A549 (cell line): ENCODE results near the gene EPN2. TPM values are rescaled to one million over a fixed set of nuclear protein-coding genes. Genes with fewer than 3 reads are reported as not detected.

Experiments used
- ATAC-seq, 2 experiments: fragments of 200-7000 bp in 1 of 2; fragments of >200 bp in 1 of 2; cut with Nextera tagmentation in 1 of 2; cut with Tn5 transposase in 1 of 2; 3 replicates each; pipeline versions ENCODE4 v1.8.0 to v1.9.1; 2018 to 2020; ENCODE audit warnings: mild to moderate bottlenecking in 1 of 2, moderate library complexity in 1 of 2
- CTCF ChIA-PET: fragments of 300-600 bp; sonication (Branson Sonifier 250); formaldehyde crosslinking; extraction: SDS; loops from one replicate; lab custom pipeline; 2021; ENCODE audit warnings: antibody characterized with exemption, inconsistent platforms; lab: Yijun Ruan, JAX
- POLR2A ChIA-PET: fragments of 350-600 bp; formaldehyde crosslinking; extraction: SDS; loops from one replicate; lab custom pipeline; 2021; ENCODE audit warnings: antibody characterized with exemption, inconsistent platforms; lab: Yijun Ruan, JAX
- DNase-seq, 2 experiments: peaks; one replicate each; pipeline versions ENCODE4 v3.0.0 to v3.0.0-alpha.2; 2011 to 2016; ENCODE audit warnings: low read depth in 1 of 2, low spot score in 1 of 2
- FAIRE-seq: peaks from 2 replicates; lab custom pipeline; 2011; peaks lifted over from hg19 to GRCh38; lab: Jason Lieb, UNC
- H3K27ac ChIP-seq, 2 experiments: fragments of >200 bp; sonication (Bioruptor Twin); formaldehyde crosslinking; 3 replicates each; pipeline ENCODE4 v1.5.1; 2016 to 2017
- H3K4me1 ChIP-seq: fragments of >200 bp; sonication (Bioruptor Twin); formaldehyde crosslinking; 3 replicates; pipeline ENCODE4 v1.6.1; 2016
- H3K4me2 ChIP-seq: fragments of >200 bp; sonication (Bioruptor Twin); formaldehyde crosslinking; 3 replicates; pipeline ENCODE4 v1.6.1; 2016
- H3K4me3 ChIP-seq: fragments of >200 bp; sonication (Bioruptor Twin); formaldehyde crosslinking; 3 replicates; pipeline ENCODE4 v1.5.1; 2016
- H3K9me3 ChIP-seq: fragments of >200 bp; sonication (Bioruptor Twin); formaldehyde crosslinking; 3 replicates; pipeline ENCODE4 v1.6.1; 2016
- ATOH8 ChIP-seq: fragments of 250-450 bp; sonication (Bioruptor Pico); IDR thresholded peaks from 2 replicates; pipeline ENCODE4 v1.5.0; 2020; ENCODE audit warnings: low read depth, mild to moderate bottlenecking, moderate library complexity
- BHLHE40 ChIP-seq: IDR thresholded peaks from 2 replicates; pipeline ENCODE4 v1.6.1; 2012; ENCODE audit warnings: low read depth, low read length, inconsistent platforms
- CHD4 ChIP-seq: fragments of 200-600 bp; sonication (generic); IDR thresholded peaks from 2 replicates; pipeline ENCODE4 v1.6.1; 2016; ENCODE audit warnings: antibody characterized with exemption, mild to moderate bottlenecking, borderline replicate concordance
- ESRRA ChIP-seq: fragments of 150-350 bp; IDR thresholded peaks from 2 replicates; pipeline ENCODE4 v1.6.1; 2014; ENCODE audit warnings: mild to moderate bottlenecking, low read length, borderline replicate concordance
- FOSL2 ChIP-seq, 2 experiments: fragments of 450-650 bp in 1 of 2; fragments of >200 bp in 1 of 2; sonication (Bioruptor Twin) in 1 of 2; formaldehyde crosslinking; IDR thresholded peaks; 2 replicates each; pipeline versions ENCODE4 v1.5.0 to v1.6.1; 2016 to 2020; ENCODE audit warnings: mild to moderate bottlenecking in 1 of 2, moderate library complexity in 1 of 2
- HOXA7 ChIP-seq: fragments of 250-450 bp; sonication (Bioruptor Pico); IDR thresholded peaks from 2 replicates; pipeline ENCODE4 v1.5.0; 2020; ENCODE audit warnings: mild to moderate bottlenecking, moderate library complexity
- MAFK ChIP-seq: fragments of 450-650 bp; IDR thresholded peaks from 2 replicates; pipeline ENCODE4 v1.6.1; 2014; ENCODE audit not compliant: partially characterized antibody
- MYC ChIP-seq: IDR thresholded peaks from 2 replicates; pipeline ENCODE4 v1.6.1; 2012; ENCODE audit warnings: mild to moderate bottlenecking, inconsistent platforms, low read length, improper control_type of control experiment, borderline replicate concordance
- NFE2L2 ChIP-seq: fragments of 150-350 bp; conservative IDR thresholded peaks from 2 replicates; pipeline ENCODE4 v1.6.1; 2014; ENCODE audit warnings: low read length
- RARB ChIP-seq: fragments of 250-450 bp; sonication (Bioruptor Pico); IDR thresholded peaks from 2 replicates; pipeline ENCODE4 v1.8.0; 2021; ENCODE audit warnings: mild to moderate bottlenecking, moderate library complexity
- RNF2 ChIP-seq: fragments of 200-600 bp; sonication (generic); IDR thresholded peaks from 2 replicates; pipeline ENCODE4 v1.6.1; 2016; ENCODE audit warnings: low read depth, mild to moderate bottlenecking, antibody characterized with exemption, moderate library complexity, borderline replicate concordance
- TP53 ChIP-seq: fragments of 250-450 bp; sonication (Bioruptor Pico); IDR thresholded peaks from 2 replicates; pipeline ENCODE4 v1.5.0; 2021; ENCODE audit warnings: mild to moderate bottlenecking, moderate library complexity
- ZSCAN20 ChIP-seq: fragments of 250-450 bp; sonication (Bioruptor Pico); IDR thresholded peaks from 2 replicates; pipeline ENCODE4 v1.8.0; 2022; ENCODE audit warnings: mild to moderate bottlenecking, moderate library complexity
- WGBS: methylation state at CpG from one replicate; pipeline ENCODE4 v1.1.6; 2017; ENCODE audit errors: missing lambda C conversion rate; 5-methylcytosine and 5-hydroxymethylcytosine counted together
- polyA plus RNA-seq, 4 experiments: library from polyadenylated mRNA; depleted of rRNA in 3 of 4; stranded (reverse); fragments of >200 nt; fragmentation: RNase III in 1 of 4; extraction: RNeasy Plus Mini Kit Qiagen cat#74134 plus additional on column Dnase treatment in 1 of 4; gene quantifications; 2 replicates in 3 of 4; 3 replicates in 1 of 4; pipeline ENCODE4 v1.2.3, GENCODE V29; 2011 to 2017
- TF ChIP-seq, protein P1 (sequence below): fragments of 200-600 bp; sonication (generic); IDR thresholded peaks from 2 replicates; pipeline ENCODE4 v1.6.1; 2016; ENCODE audit warnings: antibody characterized with exemption, mild to moderate bottlenecking, moderate library complexity
- TF ChIP-seq, protein P2 (sequence below): fragments of >200 bp; sonication (Bioruptor Twin); formaldehyde crosslinking; IDR thresholded peaks from 3 replicates; pipeline ENCODE4 v1.6.1; 2016
- TF ChIP-seq, protein P3 (sequence below): fragments of 150-350 bp; IDR thresholded peaks from 2 replicates; pipeline ENCODE4 v1.6.1; 2014; ENCODE audit warnings: low read depth, mild to moderate bottlenecking, low read length
- TF ChIP-seq, protein P4 (sequence below): IDR thresholded peaks from 2 replicates; pipeline ENCODE4 v1.6.1; 2012

The EPN2 gene
- polyA plus RNA-seq, 2 of the 4 experiments (the other 2 are of a cell fraction) = 32.1 to 33.8 TPM

- no peak overlapping the region for H3K27ac ChIP-seq
- no peak for TF ChIP-seq MAFK
- TF ChIP-seq RNF2 = no peak
- no peak for TF ChIP-seq TP53 (CRISPR knock-in tag)
- no peak for TF ChIP-seq ESRRA
- TF ChIP-seq BHLHE40 = no peak
- TF ChIP-seq, protein P1, sequence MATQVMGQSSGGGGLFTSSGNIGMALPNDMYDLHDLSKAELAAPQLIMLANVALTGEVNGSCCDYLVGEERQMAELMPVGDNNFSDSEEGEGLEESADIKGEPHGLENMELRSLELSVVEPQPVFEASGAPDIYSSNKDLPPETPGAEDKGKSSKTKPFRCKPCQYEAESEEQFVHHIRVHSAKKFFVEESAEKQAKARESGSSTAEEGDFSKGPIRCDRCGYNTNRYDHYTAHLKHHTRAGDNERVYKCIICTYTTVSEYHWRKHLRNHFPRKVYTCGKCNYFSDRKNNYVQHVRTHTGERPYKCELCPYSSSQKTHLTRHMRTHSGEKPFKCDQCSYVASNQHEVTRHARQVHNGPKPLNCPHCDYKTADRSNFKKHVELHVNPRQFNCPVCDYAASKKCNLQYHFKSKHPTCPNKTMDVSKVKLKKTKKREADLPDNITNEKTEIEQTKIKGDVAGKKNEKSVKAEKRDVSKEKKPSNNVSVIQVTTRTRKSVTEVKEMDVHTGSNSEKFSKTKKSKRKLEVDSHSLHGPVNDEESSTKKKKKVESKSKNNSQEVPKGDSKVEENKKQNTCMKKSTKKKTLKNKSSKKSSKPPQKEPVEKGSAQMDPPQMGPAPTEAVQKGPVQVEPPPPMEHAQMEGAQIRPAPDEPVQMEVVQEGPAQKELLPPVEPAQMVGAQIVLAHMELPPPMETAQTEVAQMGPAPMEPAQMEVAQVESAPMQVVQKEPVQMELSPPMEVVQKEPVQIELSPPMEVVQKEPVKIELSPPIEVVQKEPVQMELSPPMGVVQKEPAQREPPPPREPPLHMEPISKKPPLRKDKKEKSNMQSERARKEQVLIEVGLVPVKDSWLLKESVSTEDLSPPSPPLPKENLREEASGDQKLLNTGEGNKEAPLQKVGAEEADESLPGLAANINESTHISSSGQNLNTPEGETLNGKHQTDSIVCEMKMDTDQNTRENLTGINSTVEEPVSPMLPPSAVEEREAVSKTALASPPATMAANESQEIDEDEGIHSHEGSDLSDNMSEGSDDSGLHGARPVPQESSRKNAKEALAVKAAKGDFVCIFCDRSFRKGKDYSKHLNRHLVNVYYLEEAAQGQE = no peak
- no peak for TF ChIP-seq ATOH8 (CRISPR knock-in tag)
- TF ChIP-seq, protein P2, sequence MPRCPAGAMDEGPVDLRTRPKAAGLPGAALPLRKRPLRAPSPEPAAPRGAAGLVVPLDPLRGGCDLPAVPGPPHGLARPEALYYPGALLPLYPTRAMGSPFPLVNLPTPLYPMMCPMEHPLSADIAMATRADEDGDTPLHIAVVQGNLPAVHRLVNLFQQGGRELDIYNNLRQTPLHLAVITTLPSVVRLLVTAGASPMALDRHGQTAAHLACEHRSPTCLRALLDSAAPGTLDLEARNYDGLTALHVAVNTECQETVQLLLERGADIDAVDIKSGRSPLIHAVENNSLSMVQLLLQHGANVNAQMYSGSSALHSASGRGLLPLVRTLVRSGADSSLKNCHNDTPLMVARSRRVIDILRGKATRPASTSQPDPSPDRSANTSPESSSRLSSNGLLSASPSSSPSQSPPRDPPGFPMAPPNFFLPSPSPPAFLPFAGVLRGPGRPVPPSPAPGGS = no peak
- TF ChIP-seq, protein P3, sequence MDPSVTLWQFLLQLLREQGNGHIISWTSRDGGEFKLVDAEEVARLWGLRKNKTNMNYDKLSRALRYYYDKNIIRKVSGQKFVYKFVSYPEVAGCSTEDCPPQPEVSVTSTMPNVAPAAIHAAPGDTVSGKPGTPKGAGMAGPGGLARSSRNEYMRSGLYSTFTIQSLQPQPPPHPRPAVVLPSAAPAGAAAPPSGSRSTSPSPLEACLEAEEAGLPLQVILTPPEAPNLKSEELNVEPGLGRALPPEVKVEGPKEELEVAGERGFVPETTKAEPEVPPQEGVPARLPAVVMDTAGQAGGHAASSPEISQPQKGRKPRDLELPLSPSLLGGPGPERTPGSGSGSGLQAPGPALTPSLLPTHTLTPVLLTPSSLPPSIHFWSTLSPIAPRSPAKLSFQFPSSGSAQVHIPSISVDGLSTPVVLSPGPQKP = no peak
- 97% methylated on average over 5 of the region's 5 CpGs for WGBS
- H3K4me2 ChIP-seq = no peak overlapping the region
- no peaks in the 10 kb centered on the region for H3K4me1 ChIP-seq
- no peak overlapping the region for H3K4me3 ChIP-seq
- DNase-seq (no peak), FAIRE-seq (no peak), ATAC-seq (no peak)
- ChIA-PET POLR2A (interaction anchor here (0.6 to 1.3 kb wide), 2 partner anchors 49 to 72 kb away, joined by 3 to 4 read pairs; partner anchors contain the start of gene MAPK7), CTCF (interaction anchor here (1.1 to 7.9 kb wide), 3 partner anchors 12 to 141 kb away, joined by 3 to 62 read pairs (median 7); no protein-coding TSS in a partner anchor)
- no peaks in the 10 kb centered on the region for H3K9me3 ChIP-seq
Observed at GRCh38 chr17:19305761-19306159, 68.6 kb downstream of the EPN2 start.

DNA sequence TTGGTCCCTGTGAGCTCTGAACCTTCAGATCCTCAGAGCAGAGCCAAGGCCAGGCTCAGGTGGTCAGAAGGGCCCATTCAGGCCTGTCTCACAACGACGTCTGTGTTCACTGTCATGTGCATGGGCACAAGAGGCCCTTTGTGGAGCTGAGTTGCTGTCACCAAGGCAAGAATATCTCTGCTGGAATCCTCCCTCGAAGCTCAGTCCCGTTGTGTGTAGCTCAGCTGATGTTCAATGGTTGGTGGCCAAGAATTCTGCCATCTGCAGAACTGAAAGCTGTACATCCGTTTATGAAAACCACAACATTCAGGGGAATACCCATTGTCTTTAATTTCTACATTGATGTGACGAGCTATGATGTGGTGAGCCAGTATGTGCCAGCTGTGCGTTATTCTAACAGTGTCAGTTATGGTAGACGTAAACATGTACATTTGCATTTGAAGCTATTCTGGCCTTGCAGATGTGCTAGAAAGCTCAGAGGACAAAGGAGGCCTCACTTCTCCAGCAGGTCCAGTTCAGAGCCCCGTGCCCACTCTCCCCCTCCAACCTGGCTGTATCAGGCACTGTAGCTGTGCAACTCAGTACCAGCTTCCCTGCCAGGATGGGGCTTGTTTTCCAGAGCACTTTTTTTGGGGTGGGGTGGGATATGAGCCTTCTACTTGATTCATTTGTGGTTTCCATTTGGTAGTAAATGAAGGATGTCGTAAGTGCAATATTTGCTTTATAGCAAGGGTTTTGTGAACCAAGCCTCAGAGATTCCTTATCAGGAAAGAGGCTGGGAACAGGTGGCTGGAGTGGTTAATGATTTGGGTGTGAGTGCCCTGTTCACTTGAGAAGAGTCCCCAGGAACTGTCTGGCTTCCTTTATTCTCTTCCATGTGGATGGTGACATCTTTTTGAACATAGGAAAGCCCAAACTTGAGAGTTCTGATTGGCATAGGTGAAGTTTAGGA is 69.3 kb downstream of the EPN2 start:
- TF ChIP-seq NFE2L2 = no peak
- TF ChIP-seq, protein P4, sequence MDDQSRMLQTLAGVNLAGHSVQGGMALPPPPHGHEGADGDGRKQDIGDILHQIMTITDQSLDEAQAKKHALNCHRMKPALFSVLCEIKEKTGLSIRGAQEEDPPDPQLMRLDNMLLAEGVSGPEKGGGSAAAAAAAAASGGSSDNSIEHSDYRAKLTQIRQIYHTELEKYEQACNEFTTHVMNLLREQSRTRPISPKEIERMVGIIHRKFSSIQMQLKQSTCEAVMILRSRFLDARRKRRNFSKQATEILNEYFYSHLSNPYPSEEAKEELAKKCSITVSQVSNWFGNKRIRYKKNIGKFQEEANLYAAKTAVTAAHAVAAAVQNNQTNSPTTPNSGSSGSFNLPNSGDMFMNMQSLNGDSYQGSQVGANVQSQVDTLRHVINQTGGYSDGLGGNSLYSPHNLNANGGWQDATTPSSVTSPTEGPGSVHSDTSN = no peak
- TF ChIP-seq HOXA7 = no peak
- no peak for TF ChIP-seq FOSL2 (IDR thresholded peaks at IDR 0.05)
- no peak for TF ChIP-seq FOSL2 (CRISPR knock-in tag; IDR thresholded peaks at IDR 0.05)
- TF ChIP-seq ZSCAN20 = no peak
- no peak for TF ChIP-seq RARB (CRISPR knock-in tag)
- TF ChIP-seq MYC = no peak
- TF ChIP-seq CHD4 = no peak
- TF ChIP-seq, all 56 proteins: peak for 0
- H3K27ac ChIP-seq = no peak overlapping the region
- ChIA-PET POLR2A (interaction anchor here (0.6 to 1.3 kb wide), 2 partner anchors 49 to 71 kb away, joined by 3 to 4 read pairs; partner anchors contain the start of gene MAPK7), CTCF (interaction anchor here (1.1 to 7.9 kb wide), 3 partner anchors 13 to 141 kb away, joined by 3 to 62 read pairs (median 7); no protein-coding TSS in a partner anchor)
- ATAC-seq = no peak
- no peak for DNase-seq
- H3K4me1 ChIP-seq = no peaks in the 10 kb centered on the region
- 87% methylated on average over 10 of the region's 10 CpGs for WGBS
- no peak overlapping the region for H3K4me3 ChIP-seq
- no peak overlapping the region for H3K4me2 ChIP-seq
- no peaks in the 10 kb centered on the region for H3K9me3 ChIP-seq
- peak; percentile 36 for FAIRE-seq
